Right cardiac atrium (tissue), 5 donors: ENCODE results near the gene PDE12. TPM values are rescaled to one million over a fixed set of nuclear protein-coding genes. Genes with fewer than 3 reads are reported as not detected.

Source experiments
- ATAC-seq, 2 donors: fragments of 200-7000 bp; cut with Tn5 transposase; one replicate each; pipeline versions ENCODE4 v1.8.0 to v1.9.1; 2020; ENCODE audit warnings: moderate library complexity in 2 of 2, mild to moderate bottlenecking in 1 of 2
- DNase-seq, 3 donors: peaks; one replicate each; pipeline ENCODE4 v3.0.0-alpha.2; 2020
- H3K27ac ChIP-seq: one replicate; pipeline ENCODE4 v1.5.1; 2013; ENCODE audit warnings: mild to moderate bottlenecking, low read length, control low read depth, moderate library complexity
- H3K27me3 ChIP-seq: one replicate; pipeline ENCODE4 v1.6.1; 2013; ENCODE audit not compliant: control insufficient read depth, insufficient read depth
- H3K4me1 ChIP-seq: one replicate; pipeline ENCODE4 v1.6.1; 2013; ENCODE audit warnings: low read length; ENCODE audit not compliant: control insufficient read depth, insufficient read depth
- H3K4me3 ChIP-seq: one replicate; pipeline ENCODE4 v1.5.1; 2013; ENCODE audit warnings: low read length, control low read depth
- H3K9me3 ChIP-seq: one replicate; pipeline ENCODE4 v1.6.1; 2013; ENCODE audit warnings: low read length; ENCODE audit not compliant: control insufficient read depth
- WGBS: extraction: QIAGEN DNeasy Blood & Tissue Kit; methylation state at CpG from one replicate; pipeline ENCODE4 v1.1.7; 2013; 5-methylcytosine and 5-hydroxymethylcytosine counted together
- intact Hi-C, 4 donors: fragments of 100-400 bp; cut with DNase I; formaldehyde crosslinking; loops; one replicate each; pipeline versions ENCODE4 v1.11.0 to v1.14.0; 2022 to 2023
- polyA plus RNA-seq: library from polyadenylated mRNA; stranded (reverse); fragments of 200-250 nt; gene quantifications from one replicate; pipeline ENCODE4 v1.2.3, GENCODE V29; 2013
- total RNA-seq, 4 donors: library from RNA; stranded (reverse); fragmentation: NEBNext Ultra II Directional; extraction: Animal tissue kit (Norgen Biotek cat#: 25700); gene quantifications; one replicate each; pipeline ENCODE4 v1.2.1, GENCODE V29; 2021
- donor health status: healthy with polysubstance abuse.
- donor health status: DM: no; HTN: yes; CAD: no.
- donor health status: DM: no; HTN: no; CAD: no.
- donor health status: DM: no; HTN: yes; CAD: no; lungs with severe emphysema.
- donor health status: DM: yes; HTN: yes; CAD: no.

Gene PDE12
- total and polyA plus RNA-seq, 5 donors: 4.0 to 14.8 (median 11.4) TPM

DNA sequence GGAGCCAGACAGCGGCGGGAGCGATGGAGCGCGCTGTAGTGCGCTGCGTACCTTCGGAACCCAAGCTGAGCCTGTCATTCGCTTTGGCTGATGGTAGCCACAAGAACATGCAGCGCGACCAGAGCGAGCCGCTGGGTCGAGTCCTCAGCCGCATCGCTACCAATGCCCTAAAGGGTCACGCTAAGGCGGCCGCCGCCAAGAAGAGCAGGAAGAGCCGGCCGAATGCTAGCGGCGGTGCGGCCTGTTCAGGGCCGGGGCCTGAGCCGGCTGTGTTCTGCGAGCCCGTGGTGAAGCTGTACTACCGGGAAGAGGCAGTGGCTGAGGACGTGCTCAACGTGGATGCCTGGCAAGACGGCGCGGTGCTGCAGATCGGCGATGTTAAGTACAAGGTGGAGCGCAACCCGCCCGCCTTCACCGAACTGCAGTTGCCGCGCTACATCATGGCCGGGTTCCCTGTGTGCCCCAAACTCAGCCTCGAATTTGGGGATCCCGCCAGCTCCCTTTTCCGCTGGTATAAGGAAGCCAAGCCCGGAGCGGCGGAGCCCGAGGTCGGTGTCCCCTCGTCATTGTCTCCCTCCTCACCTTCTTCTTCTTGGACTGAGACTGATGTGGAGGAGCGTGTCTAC is 498 bp downstream of the PDE12 start:
- peaks cover 7% of the 10 kb centered on the region for H3K4me1 ChIP-seq
- H3K27ac ChIP-seq: peak overlapping the region; percentile 92
- no peaks in the 10 kb centered on the region for H3K9me3 ChIP-seq
- peak in 2 of 3 donors; percentile 24 to 73 for DNase-seq
- no peaks in the 10 kb centered on the region for H3K27me3 ChIP-seq
- peak overlapping the region; percentile 81 for H3K4me3 ChIP-seq
- ATAC-seq: peak; percentile 49 to 72
- intact Hi-C loops: loop anchor here in 1 of 4 donors (5.0 kb wide), 1 partner anchor 41 kb away; the partner anchor contains the start of gene ARF4
- WGBS: under 1% methylated on average over 54 of the region's 54 CpGs

DNA sequence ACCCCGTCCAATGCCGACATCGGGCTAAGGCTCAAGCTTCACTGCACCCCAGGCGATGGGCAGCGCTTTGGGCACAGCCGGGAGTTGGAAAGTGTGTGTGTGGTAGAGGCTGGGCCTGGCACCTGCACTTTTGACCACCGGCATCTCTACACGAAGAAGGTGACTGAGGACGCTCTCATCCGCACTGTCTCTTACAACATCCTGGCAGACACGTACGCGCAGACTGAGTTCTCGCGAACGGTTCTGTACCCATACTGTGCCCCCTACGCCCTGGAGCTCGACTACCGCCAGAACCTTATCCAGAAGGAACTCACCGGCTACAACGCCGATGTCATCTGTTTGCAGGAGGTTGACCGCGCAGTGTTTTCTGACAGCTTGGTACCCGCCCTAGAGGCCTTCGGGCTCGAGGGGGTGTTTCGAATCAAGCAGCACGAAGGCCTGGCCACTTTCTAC is 1.0 kb downstream of the PDE12 start:
- peaks cover 7% of the 10 kb centered on the region for H3K4me1 ChIP-seq
- H3K4me3 ChIP-seq: peak overlapping the region; percentile 81
- H3K27ac ChIP-seq: peak overlapping the region; percentile 92
- peak in 1 of 2 donors; percentile 15 for ATAC-seq
- intact Hi-C loops: loop anchor here in 1 of 4 donors (5.0 kb wide), 1 partner anchor 40 kb away; the partner anchor contains the start of gene ARF4
- no peaks in the 10 kb centered on the region for H3K9me3 ChIP-seq
- H3K27me3 ChIP-seq: no peaks in the 10 kb centered on the region
- WGBS: 1% methylated on average over 29 of the region's 29 CpGs
- DNase-seq: peak in 1 of 3 donors; percentile 17

DNA sequence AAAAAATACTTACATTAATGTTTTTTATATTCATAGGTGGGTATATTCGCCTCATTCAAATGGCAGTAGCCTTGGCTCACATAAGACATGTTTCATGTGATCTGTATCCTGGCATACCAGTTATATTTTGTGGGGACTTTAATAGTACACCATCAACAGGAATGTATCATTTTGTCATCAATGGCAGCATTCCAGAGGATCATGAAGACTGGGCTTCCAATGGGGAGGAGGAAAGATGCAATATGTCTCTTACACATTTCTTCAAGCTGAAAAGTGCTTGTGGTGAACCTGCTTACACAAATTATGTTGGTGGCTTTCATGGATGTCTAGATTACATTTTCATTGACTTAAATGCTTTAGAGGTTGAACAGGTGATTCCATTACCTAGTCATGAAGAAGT is 3.5 kb downstream of the PDE12 start:
- Histone ChIP-seq H3K27ac (no peak overlapping the region), H3K27me3 (no peaks in the 10 kb centered on the region), H3K9me3 (no peaks in the 10 kb centered on the region), H3K4me1 (peaks cover 7% of the 10 kb centered on the region), H3K4me3 (no peak overlapping the region)
- intact Hi-C loops: loop anchor here in 1 of 4 donors (5.0 kb wide), 1 partner anchor 38 kb away; the partner anchor contains the start of gene ARF4
- WGBS: 96% methylated on average over 1 of the region's 1 CpG
- DNase-seq (no peak), ATAC-seq (no peak)

DNA sequence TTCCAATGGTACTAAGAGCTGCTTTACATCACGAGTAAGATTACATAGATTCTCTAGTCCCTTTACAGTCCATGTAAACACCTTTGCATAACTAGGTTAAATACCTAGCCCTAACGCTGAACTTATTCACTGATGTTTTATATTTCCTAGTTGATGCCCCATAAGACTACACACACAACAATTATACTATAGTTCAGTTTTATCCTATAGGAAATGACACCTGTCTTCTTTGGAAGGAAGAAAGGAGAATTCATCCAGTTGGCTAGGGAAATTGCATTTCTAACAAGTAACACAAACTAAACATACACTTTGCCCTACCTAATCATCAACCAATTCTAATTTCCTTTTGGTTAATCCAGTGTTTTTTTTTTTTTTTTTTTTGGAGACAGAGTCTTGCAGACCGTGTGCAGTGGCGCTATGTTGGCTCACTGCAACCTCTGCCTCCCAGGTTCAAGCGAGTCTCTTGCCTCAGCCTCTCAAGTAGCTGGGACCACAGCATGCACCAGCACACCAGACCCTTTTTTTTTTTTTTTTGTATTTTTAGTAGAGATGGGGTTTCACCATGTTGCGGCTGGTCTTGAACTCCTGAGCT is 13.9 kb downstream of the PDE12 start:
- no peak overlapping the region for H3K4me3 ChIP-seq
- H3K27ac ChIP-seq: no peak overlapping the region
- intact Hi-C loops: no loop called here
- 92% methylated on average over 5 of the region's 6 CpGs for WGBS
- DNase-seq (no peak), ATAC-seq (no peak)
- H3K4me1 ChIP-seq: no peaks in the 10 kb centered on the region
- H3K27me3 ChIP-seq: no peaks in the 10 kb centered on the region
- H3K9me3 ChIP-seq: no peaks in the 10 kb centered on the region

DNA sequence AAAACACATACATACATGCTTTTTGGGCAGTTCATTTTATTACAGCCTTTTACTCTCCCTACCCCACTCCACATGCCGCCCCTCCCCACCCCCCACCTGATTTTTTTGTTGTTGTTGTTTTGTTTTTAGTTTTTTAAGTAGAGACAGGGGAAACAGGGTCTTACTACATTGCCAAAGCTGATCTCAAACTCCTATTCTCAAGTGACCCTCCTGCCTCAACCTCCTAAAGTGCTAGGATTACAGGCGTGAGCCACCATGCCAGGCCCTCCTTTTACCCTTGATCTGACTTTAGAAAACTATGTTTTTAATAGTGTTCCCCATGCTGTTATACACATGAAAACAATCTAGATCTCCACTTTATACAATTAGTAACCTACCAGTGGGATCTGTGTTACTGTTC is 14.8 kb downstream of the PDE12 start:
- WGBS: 98% methylated on average over 2 of the region's 2 CpGs
- intact Hi-C loops: no loop called here
- no peak for ATAC-seq

DNA sequence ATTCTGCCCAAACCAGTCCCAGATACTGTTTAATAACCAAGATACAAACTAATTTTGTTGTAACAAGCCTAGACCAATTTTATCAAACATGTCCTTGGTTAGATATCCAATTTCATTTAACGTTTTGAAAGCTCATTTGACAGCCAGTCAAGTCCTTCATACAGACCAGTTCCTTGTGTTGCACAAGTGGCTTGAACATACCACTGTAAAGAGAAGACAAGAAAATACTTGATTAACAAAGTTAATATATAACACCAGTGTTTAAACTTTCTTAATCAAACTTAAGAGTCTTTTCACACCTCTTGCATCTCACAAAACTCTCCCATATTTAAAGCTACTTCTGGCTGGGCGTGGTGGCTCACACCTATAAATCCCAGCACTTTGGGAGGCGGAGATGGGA is 16.0 kb downstream of the PDE12 start:
- Histone ChIP-seq H3K4me1 (no peaks in the 10 kb centered on the region), H3K27ac (no peak overlapping the region), H3K9me3 (no peaks in the 10 kb centered on the region), H3K27me3 (no peaks in the 10 kb centered on the region), H3K4me3 (no peak overlapping the region)
- intact Hi-C loops: no loop called here
- DNase-seq (no peak), ATAC-seq (no peak)
- 74% methylated on average over 3 of the region's 3 CpGs for WGBS

More for the DNA sequence above, 14.8 kb downstream of the PDE12 start:
- H3K27ac ChIP-seq: no peak overlapping the region
- no peaks in the 10 kb centered on the region for H3K4me1 ChIP-seq
- H3K27me3 ChIP-seq: no peaks in the 10 kb centered on the region
- DNase-seq: no peak
- no peaks in the 10 kb centered on the region for H3K9me3 ChIP-seq
- H3K4me3 ChIP-seq: no peak overlapping the region

DNA sequence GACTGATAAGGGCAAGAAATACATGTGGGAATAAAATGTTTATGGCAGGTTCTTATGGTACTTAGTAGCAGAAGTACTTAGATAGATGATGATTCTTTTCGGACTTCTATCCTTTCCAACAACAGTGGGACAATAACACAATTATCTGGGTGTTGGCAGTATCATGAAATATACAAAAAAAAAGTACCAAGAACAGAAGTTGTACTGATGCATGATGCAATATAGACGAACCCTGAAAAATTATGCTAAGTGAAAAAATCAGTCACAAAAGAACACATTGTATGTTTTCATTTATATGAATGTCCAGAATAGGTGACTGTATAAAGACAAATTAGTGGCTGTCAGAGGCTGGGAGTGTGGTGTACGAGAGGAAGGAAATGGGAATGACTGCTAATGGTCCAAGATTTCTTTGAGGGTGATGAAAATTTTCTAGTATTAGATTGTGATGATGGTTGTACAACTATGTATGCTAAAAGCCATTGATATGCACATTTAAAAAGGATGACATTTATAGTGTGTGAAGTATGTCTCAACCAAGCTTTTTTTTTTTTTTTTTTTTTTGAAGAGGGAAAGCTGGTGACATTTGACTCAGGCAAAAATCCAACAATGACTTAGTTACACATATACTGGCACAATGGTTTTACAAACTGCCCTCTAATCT is 20.0 kb downstream of the PDE12 start:
- intact Hi-C loops: no loop called here
- ATAC-seq: peak in 1 of 2 donors; percentile 34
- DNase-seq: no peak
- Histone ChIP-seq H3K27ac (no peak overlapping the region), H3K4me3 (no peak overlapping the region), H3K27me3 (no peaks in the 10 kb centered on the region), H3K4me1 (peaks cover 4% of the 10 kb centered on the region), H3K9me3 (no peaks in the 10 kb centered on the region)
- 53% methylated on average over 3 of the region's 3 CpGs for WGBS

DNA sequence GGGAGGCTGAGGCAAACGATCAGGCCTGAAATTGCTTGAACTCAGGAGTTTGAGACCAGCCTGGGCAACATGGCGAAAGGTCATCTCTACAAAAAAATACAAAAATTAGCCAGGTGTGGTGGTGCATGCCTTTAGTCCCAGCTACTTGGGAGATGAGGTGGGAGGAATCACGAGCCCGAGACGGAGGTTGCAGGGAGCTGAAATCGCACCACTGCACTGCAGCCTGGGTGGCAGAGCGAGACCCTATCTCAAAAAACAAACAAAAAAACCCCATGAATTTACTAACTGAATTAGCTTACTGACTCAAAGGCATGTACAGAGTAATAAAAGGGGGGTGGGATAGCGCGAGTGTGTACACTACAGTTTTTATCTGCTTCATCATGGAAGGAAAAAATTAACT is 21.7 kb downstream of the PDE12 start:
- no peaks in the 10 kb centered on the region for H3K27me3 ChIP-seq
- 93% methylated on average over 9 of the region's 9 CpGs for WGBS
- H3K4me1 ChIP-seq: peaks cover 4% of the 10 kb centered on the region
- DNase-seq (peak in 1 of 3 donors; percentile 46), ATAC-seq (no peak)
- intact Hi-C loops: no loop called here
- H3K9me3 ChIP-seq: no peaks in the 10 kb centered on the region
- H3K27ac ChIP-seq: no peak overlapping the region
- H3K4me3 ChIP-seq: no peak overlapping the region

DNA sequence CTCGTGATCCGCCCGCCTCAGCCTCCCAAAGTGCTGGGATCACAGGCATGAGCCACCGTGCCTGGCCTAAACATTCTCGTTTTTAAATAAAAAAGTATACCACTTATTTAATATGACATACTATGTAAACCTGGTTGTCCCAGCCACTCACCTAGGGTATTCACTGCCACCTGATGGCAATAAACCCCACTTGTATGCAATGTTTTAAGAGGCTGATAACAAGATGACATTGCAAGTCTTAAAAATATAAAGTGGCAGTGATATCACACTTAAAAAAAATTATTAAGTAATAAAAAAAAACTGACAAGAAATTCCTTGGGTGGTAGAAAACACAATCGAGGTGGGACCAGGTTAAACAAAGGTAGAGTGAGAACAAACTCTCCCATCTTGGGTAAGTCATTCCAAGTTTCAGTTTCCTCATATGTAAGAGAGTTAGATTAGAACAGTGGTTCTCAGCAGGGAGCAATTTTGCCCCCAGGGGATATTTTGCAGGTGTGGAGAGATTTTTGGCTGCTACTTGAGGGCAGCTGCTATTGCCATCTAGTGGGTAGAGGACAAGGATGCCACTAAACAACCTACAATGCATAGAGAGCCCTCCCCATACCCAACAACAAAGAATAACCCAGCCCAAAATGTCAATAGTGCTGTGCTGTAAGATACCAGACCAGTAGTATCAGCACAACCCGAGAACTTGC is 26.5 kb downstream of the PDE12 start:
- intact Hi-C loops: no loop called here
- H3K4me1 ChIP-seq: peaks cover 3% of the 10 kb centered on the region
- H3K27ac ChIP-seq: no peak overlapping the region

DNA sequence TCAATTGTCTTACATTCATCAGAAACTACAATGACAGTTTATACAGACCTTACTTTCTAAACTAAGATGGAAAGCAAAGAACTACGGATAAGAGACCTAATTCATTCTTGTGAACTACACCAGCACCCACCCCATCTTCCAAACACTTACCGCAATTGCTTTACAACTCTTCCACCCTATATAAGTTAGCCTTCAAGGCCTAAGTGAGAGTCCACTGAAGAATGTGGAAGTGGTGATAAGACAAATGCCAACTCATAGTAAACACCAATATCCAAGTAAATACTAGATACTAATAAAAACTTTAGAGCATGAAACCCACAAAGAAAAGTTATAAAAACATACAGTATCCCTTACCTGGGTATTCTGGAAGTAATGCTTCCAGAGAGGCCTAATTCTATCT is 27.5 kb downstream of the PDE12 start:
- intact Hi-C loops: no loop called here
- Histone ChIP-seq H3K9me3 (no peaks in the 10 kb centered on the region), H3K27ac (no peak overlapping the region), H3K4me1 (no peaks in the 10 kb centered on the region), H3K4me3 (no peak overlapping the region), H3K27me3 (no peaks in the 10 kb centered on the region)
- DNase-seq: no peak
- ATAC-seq: no peak
- WGBS: 86% methylated on average over 2 of the region's 2 CpGs

More for the DNA sequence above, 26.5 kb downstream of the PDE12 start:
- ATAC-seq (peak in 1 of 2 donors; percentile 22), DNase-seq (no peak)
- H3K4me3 ChIP-seq: no peak overlapping the region
- no peaks in the 10 kb centered on the region for H3K9me3 ChIP-seq
- no peaks in the 10 kb centered on the region for H3K27me3 ChIP-seq
- WGBS: 95% methylated on average over 7 of the region's 7 CpGs

DNA sequence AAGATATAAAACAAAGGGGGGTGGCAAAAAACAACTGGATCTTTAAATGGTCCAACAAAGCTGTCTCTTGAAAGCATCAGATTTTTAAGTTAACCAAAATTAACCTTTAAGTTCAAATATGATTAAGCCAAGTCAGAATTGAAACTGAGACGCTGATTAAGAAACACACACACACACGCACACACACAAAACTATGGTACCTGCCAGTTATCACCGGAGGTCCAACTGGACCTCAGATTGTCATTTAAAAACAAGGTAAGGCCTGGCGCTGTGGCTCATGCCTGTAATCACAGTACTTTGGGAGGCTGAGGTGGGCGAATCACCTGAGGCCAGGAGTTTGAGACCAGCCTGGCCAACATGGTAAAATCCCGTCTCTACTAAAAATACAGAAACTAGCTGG is 30.7 kb downstream of the PDE12 start:
- WGBS: 74% methylated on average over 6 of the region's 6 CpGs
- DNase-seq (no peak), ATAC-seq (no peak)
- intact Hi-C loops: no loop called here
- Histone ChIP-seq H3K27me3 (no peaks in the 10 kb centered on the region), H3K9me3 (no peaks in the 10 kb centered on the region), H3K4me1 (no peaks in the 10 kb centered on the region), H3K27ac (no peak overlapping the region), H3K4me3 (no peak overlapping the region)
